ENCODE measurements around the gene ENO2. TPM values are rescaled to one million over a fixed set of nuclear protein-coding genes. Genes with fewer than 3 reads are reported as not detected.
A peak's percentile ranks its signal among the peaks of the same experiment; 100 is the strongest.

The ENO2 gene
- total RNA-seq, 4 donors from 2014 or later = 28.7 to 49.7 (median 40.0) TPM

GRCh38 chr12:6899427-6899826 is 15.0 kb upstream of the ENO2 start:
- TF ChIP-seq CTCF (IDR thresholded peaks at IDR 0.05) (no peak), POLR2AphosphoS5 (IDR thresholded peaks at IDR 0.05) (no peak), EP300 (IDR thresholded peaks at IDR 0.05) (no peak)
- intact Hi-C loops (cut with DNase I) = no loop called here
- Histone ChIP-seq H3K27ac (replicated peaks in 1 of 4) (no peak overlapping the region), H3K27me3 (no peaks in the 10 kb centered on the region), H3K36me3 (no peaks in the 10 kb centered on the region), H3K4me1 (peaks cover 5 to 16% (median 7%) of the 10 kb centered on the region in 4 donors), H3K9me3 (no peaks in the 10 kb centered on the region), H3K4me3 (no peak overlapping the region)
- WGBS = 67% methylated on average over 5 of the region's 5 CpGs
- no peak for DNase-seq (ENCODE audit: extremely low spot score)

- WGBS = 61% methylated on average over 10 of the region's 10 CpGs
- TF ChIP-seq POLR2A (IDR thresholded peaks at IDR 0.05; ENCODE audit: low read depth) (no peak), EP300 (IDR thresholded peaks at IDR 0.05) (no peak), CTCF (IDR thresholded peaks at IDR 0.05) (no peak), POLR2AphosphoS5 (IDR thresholded peaks at IDR 0.05) (no peak)
Observed at GRCh38 chr12:6899837-6900519, 14.4 kb upstream of the ENO2 start.

GRCh38 chr12:6902448-6902847 is 11.9 kb upstream of the ENO2 start:
- Histone ChIP-seq H3K4me1 (peaks cover 11 to 25% (median 18%) of the 10 kb centered on the region in 4 donors), H3K27me3 (no peaks in the 10 kb centered on the region), H3K27ac (replicated peaks in 1 of 4) (no peak overlapping the region), H3K4me3 (no peak overlapping the region), H3K36me3 (peaks cover 0 to 11% (median 9%) of the 10 kb centered on the region in 4 donors), H3K9me3 (no peaks in the 10 kb centered on the region)
- intact Hi-C loops (cut with DNase I) = no loop called here
- no peak for DNase-seq (ENCODE audit: extremely low spot score)
- TF ChIP-seq POLR2AphosphoS5 (IDR thresholded peaks at IDR 0.05) = no peak
- no peak for TF ChIP-seq POLR2A (IDR thresholded peaks at IDR 0.05; ENCODE audit: low read depth)
- no peak for TF ChIP-seq EP300 (IDR thresholded peaks at IDR 0.05)
- whole genome bisulfite sequencing = 81% methylated on average over 3 of the region's 4 CpGs

More at GRCh38 chr12:6899837-6900519, 14.4 kb upstream of the ENO2 start:
- Histone ChIP-seq H3K4me3 (no peak overlapping the region), H3K36me3 (no peaks in the 10 kb centered on the region), H3K4me1 (peaks cover 7 to 18% (median 10%) of the 10 kb centered on the region in 4 donors), H3K27me3 (no peaks in the 10 kb centered on the region), H3K27ac (replicated peaks in 1 of 4) (no peak overlapping the region), H3K9me3 (no peaks in the 10 kb centered on the region)
- intact Hi-C loops (cut with DNase I) = no loop called here
- DNase-seq (ENCODE audit: extremely low spot score) = no peak

GRCh38 chr12:6903722-6904121 is 10.7 kb upstream of the ENO2 start:
- H3K36me3 ChIP-seq = peaks cover 0 to 17% (median 9%) of the 10 kb centered on the region in 4 donors
- 79% methylated on average over 1 of the region's 1 CpG for WGBS
- no peak for DNase-seq (ENCODE audit: extremely low spot score)
- H3K4me3 ChIP-seq = no peak overlapping the region
- intact Hi-C loops (cut with DNase I) = no loop called here
- no peaks in the 10 kb centered on the region for H3K9me3 ChIP-seq
- no peak for TF ChIP-seq POLR2A (IDR thresholded peaks at IDR 0.05; ENCODE audit: low read depth)
- TF ChIP-seq EP300 (IDR thresholded peaks at IDR 0.05) = no peak
- no peak for TF ChIP-seq CTCF (IDR thresholded peaks at IDR 0.05)
- TF ChIP-seq POLR2AphosphoS5 (IDR thresholded peaks at IDR 0.05) = no peak
- H3K27me3 ChIP-seq = no peaks in the 10 kb centered on the region
- H3K4me1 ChIP-seq = peaks cover 11 to 25% (median 18%) of the 10 kb centered on the region in 4 donors
- H3K27ac ChIP-seq (replicated peaks in 1 of 4) = no peak overlapping the region

GRCh38 chr12:6904280-6905276 is 9.8 kb upstream of the ENO2 start, which contains the start of gene LRRC23:
Gene LRRC23 (plus strand): TSS chr12:6904822. CDS start chr12:6905634, 812 bp downstream.
- Histone ChIP-seq H3K4me1 (peaks cover 9 to 21% (median 18%) of the 10 kb centered on the region in 4 donors), H3K9me3 (no peaks in the 10 kb centered on the region), H3K27me3 (no peaks in the 10 kb centered on the region), H3K4me3 (peak within 1 kb of the TSS; percentile 58 to 78 (median 66)), H3K36me3 (peaks cover 0 to 17% (median 9%) of the 10 kb centered on the region in 4 donors), H3K27ac (replicated peaks in 1 of 4) (peak within 1 kb of the TSS; percentile 75 to 88 (median 82))
- peak in 1 of 3 experiments; percentile 35 for TF ChIP-seq CTCF (IDR thresholded peaks at IDR 0.05)
- TF ChIP-seq EP300 (IDR thresholded peaks at IDR 0.05) = no peak
- TF ChIP-seq POLR2AphosphoS5 (IDR thresholded peaks at IDR 0.05) = peak; percentile 83 to 90
- peak; percentile 99 for DNase-seq (ENCODE audit: extremely low spot score)
- 6% methylated on average over 33 of the region's 34 CpGs for WGBS
- intact Hi-C loops (cut with DNase I) = loop anchor here (5.0 kb wide), 1 partner anchor 42 kb away; no protein-coding TSS in a partner anchor
